ENCODE measurements around the gene SORBS1.

The SORBS1 gene

GRCh38 chr10:95391581-95392216 is 169.5 kb downstream of the SORBS1 start:
- Histone ChIP-seq H2AFZ (ENCODE audit: low read depth) (no peak overlapping the region), H3K4me3 (IDR thresholded peaks at IDR 0.05; ENCODE audit: insufficient read depth, low read depth, low read length) (no peak overlapping the region), H3K27me3 (ENCODE audit: insufficient read depth, low read depth) (no peaks in the 10 kb centered on the region), H3K4me1 (ENCODE audit: low read depth, poor library complexity, severe bottlenecking) (peaks cover 18% of the 10 kb centered on the region), H3K4me2 (no peak overlapping the region; the same call in 1 of the 2 replicates), H3K9ac (no peak overlapping the region), H3K36me3 (ENCODE audit: insufficient read depth) (no peaks in the 10 kb centered on the region), H4K20me1 (ENCODE audit: insufficient read depth) (no peaks in the 10 kb centered on the region), H3K79me2 (ENCODE audit: insufficient read depth, low read depth) (no peaks in the 10 kb centered on the region), H3K27ac (no peak overlapping the region)
- no peak for TF ChIP-seq CTCF (conservative IDR thresholded peaks at IDR 0.05; ENCODE audit: low read depth, low read length)

- no peak overlapping the region for H3K4me3 ChIP-seq (IDR thresholded peaks at IDR 0.05; ENCODE audit: insufficient read depth, low read depth, low read length)
- no peaks in the 10 kb centered on the region for H3K79me2 ChIP-seq (ENCODE audit: insufficient read depth, low read depth)
- no peaks in the 10 kb centered on the region for H3K27me3 ChIP-seq (ENCODE audit: insufficient read depth, low read depth)
- peaks cover 18% of the 10 kb centered on the region for H3K4me1 ChIP-seq (ENCODE audit: low read depth, poor library complexity, severe bottlenecking)
- H3K27ac ChIP-seq, result no peak overlapping the region
- TF ChIP-seq CTCF (conservative IDR thresholded peaks at IDR 0.05; ENCODE audit: low read depth, low read length), result no peak
- no peak overlapping the region; the same call in 1 of the 2 replicates for H3K4me2 ChIP-seq
- H4K20me1 ChIP-seq (ENCODE audit: insufficient read depth), result no peaks in the 10 kb centered on the region
- H3K36me3 ChIP-seq (ENCODE audit: insufficient read depth), result no peaks in the 10 kb centered on the region
- H2AFZ ChIP-seq (ENCODE audit: low read depth), result no peak overlapping the region
- no peak overlapping the region for H3K9ac ChIP-seq
Observed at GRCh38 chr10:95391164-95391563, 170.0 kb downstream of the SORBS1 start.

- Histone ChIP-seq H4K20me1 (ENCODE audit: insufficient read depth) (no peaks in the 10 kb centered on the region), H3K9ac (no peak overlapping the region), H3K36me3 (ENCODE audit: insufficient read depth) (no peaks in the 10 kb centered on the region), H3K79me2 (ENCODE audit: insufficient read depth, low read depth) (no peaks in the 10 kb centered on the region), H3K4me1 (ENCODE audit: low read depth, poor library complexity, severe bottlenecking) (peaks cover 18% of the 10 kb centered on the region), H3K4me3 (IDR thresholded peaks at IDR 0.05; ENCODE audit: insufficient read depth, low read depth, low read length) (no peak overlapping the region), H3K27ac (no peak overlapping the region), H2AFZ (ENCODE audit: low read depth) (no peak overlapping the region), H3K27me3 (ENCODE audit: insufficient read depth, low read depth) (no peaks in the 10 kb centered on the region), H3K4me2 (no peak overlapping the region)
- TF ChIP-seq CTCF (conservative IDR thresholded peaks at IDR 0.05; ENCODE audit: low read depth, low read length), result no peak
Observed at GRCh38 chr10:95389982-95390381, 171.2 kb downstream of the SORBS1 start.

GRCh38 chr10:95389176-95389575 is 172.0 kb downstream of the SORBS1 start:
- Histone ChIP-seq H3K79me2 (ENCODE audit: insufficient read depth, low read depth) (no peaks in the 10 kb centered on the region), H3K4me2 (no peak overlapping the region), H3K9ac (no peak overlapping the region), H3K27ac (no peak overlapping the region), H2AFZ (ENCODE audit: low read depth) (no peak overlapping the region), H4K20me1 (ENCODE audit: insufficient read depth) (no peaks in the 10 kb centered on the region), H3K4me3 (IDR thresholded peaks at IDR 0.05; ENCODE audit: insufficient read depth, low read depth, low read length) (no peak overlapping the region), H3K36me3 (ENCODE audit: insufficient read depth) (no peaks in the 10 kb centered on the region), H3K4me1 (ENCODE audit: low read depth, poor library complexity, severe bottlenecking) (peaks cover 18% of the 10 kb centered on the region), H3K27me3 (ENCODE audit: insufficient read depth, low read depth) (no peaks in the 10 kb centered on the region)
- TF ChIP-seq CTCF (conservative IDR thresholded peaks at IDR 0.05; ENCODE audit: low read depth, low read length), result no peak

All from KMS-11 (cell line).